HCT116 (cell line): Measurements from ENCODE around the gene HOXD8. TPM values are rescaled to one million over a fixed set of nuclear protein-coding genes. Genes with fewer than 3 reads are reported as not detected.

Source experiments
- ATAC-seq: fragments of 200-7000 bp; cut with Tn5 transposase; 2 replicates; pipeline ENCODE4 v1.9.1; 2020; ENCODE audit warnings: mild to moderate bottlenecking, moderate library complexity
- BruUV-seq: library from RNA; stranded (reverse); fragments of 400-500 nt; replicated peaks from 2 replicates; lab custom pipeline; 2021; lab: Mats Ljungman, UMichigan
- CTCF ChIA-PET: fragments of 300-600 bp; sonication (Branson Sonifier 250); formaldehyde crosslinking; loops from one replicate; lab custom pipeline; 2021; ENCODE audit warnings: antibody characterized with exemption; lab: Charles Lee
- POLR2A ChIA-PET: fragments of 300-600, 350-600 bp; sonication (Branson Sonifier 250); formaldehyde crosslinking; loops from one replicate; lab custom pipeline; 2021; ENCODE audit warnings: antibody characterized with exemption; lab: Charles Lee
- RAD21 ChIA-PET, 2 experiments: fragments of 300-600 bp; sonication (Branson Sonifier 250); formaldehyde crosslinking; loops; one replicate each; lab custom pipeline; 2023; ENCODE audit warnings: low total read pairs in 2 of 2; ENCODE audit not compliant: uncharacterized antibody in 2 of 2, unreplicated experiment in 2 of 2, low non-redundant PET in 1 of 2; lab: Charles Lee
- DNase-seq: peaks from one replicate; pipeline ENCODE4 v3.0.0-alpha.2; 2010; ENCODE audit warnings: low read depth, low spot score
- H2AFZ ChIP-seq: fragments of 200-600 bp; shearing (Covaris generic), sonication (generic); 2 replicates; pipeline ENCODE4 v1.6.1; 2017; ENCODE audit warnings: low read depth, mixed run types, mixed read lengths, antibody characterized with exemption, low read length; ENCODE audit not compliant: poor library complexity, severe bottlenecking
- H3K27ac ChIP-seq: 2 replicates; pipeline ENCODE4 v1.5.1; 2012; ENCODE audit warnings: low read depth, low read length
- H3K27me3 ChIP-seq: fragments of 200-600 bp; sonication (generic); 2 replicates; pipeline ENCODE4 v1.6.1; 2016; ENCODE audit warnings: mixed run types, low read length, mixed read lengths; ENCODE audit not compliant: insufficient read depth
- H3K36me3 ChIP-seq, 2 experiments: fragments of 200-500 bp in 1 of 2; fragments of 200-600 bp in 1 of 2; sonication (Bioruptor generic) in 1 of 2; sonication (generic) in 1 of 2; 2 replicates each; pipeline versions ENCODE4 v1.5.1 to v1.6.1; 2014 to 2016; ENCODE audit warnings: low read length in 2 of 2, inconsistent platforms in 1 of 2, mixed read lengths in 1 of 2, mixed run types in 1 of 2; ENCODE audit not compliant: insufficient read depth in 2 of 2, control insufficient read depth in 1 of 2
- H3K4me1 ChIP-seq, 2 experiments: fragments of 200-600 bp in 1 of 2; sonication (generic) in 1 of 2; 2 replicates each; pipeline versions ENCODE4 v1.5.1 to v1.6.1; 2012 to 2017; ENCODE audit warnings: low read length in 2 of 2, inconsistent platforms in 1 of 2, mild to moderate bottlenecking in 1 of 2, mixed read lengths in 1 of 2, mixed run types in 1 of 2, moderate library complexity in 1 of 2; ENCODE audit not compliant: insufficient read depth in 2 of 2, control insufficient read depth in 1 of 2
- H3K4me2 ChIP-seq: fragments of 200-600 bp; sonication (generic); 2 replicates; pipeline ENCODE4 v1.6.1; 2017; ENCODE audit warnings: mixed run types, low read length, mixed read lengths
- H3K4me3 ChIP-seq, 2 experiments: fragments of 200-600 bp in 1 of 2; sonication (generic) in 1 of 2; replicated peaks in 1 of 2; 2 replicates each; pipeline ENCODE4 v1.5.1; 2011 to 2016; ENCODE audit warnings: low read length in 2 of 2, control low read depth in 1 of 2, low read depth in 1 of 2, mild to moderate bottlenecking in 1 of 2, mixed read lengths in 1 of 2, mixed run types in 1 of 2
- H3K79me2 ChIP-seq: fragments of 200-600 bp; sonication (generic); 2 replicates; pipeline ENCODE4 v1.6.1; 2017; ENCODE audit warnings: mild to moderate bottlenecking, mixed run types, low read length, moderate library complexity, mixed read lengths; ENCODE audit not compliant: insufficient read depth
- H3K9ac ChIP-seq: fragments of 200-600 bp; sonication (generic); 2 replicates; pipeline ENCODE4 v1.6.1; 2016; ENCODE audit warnings: low read length, mixed read lengths
- H3K9me2 ChIP-seq: fragments of 200-600 bp; sonication (generic), shearing (Covaris generic); 2 replicates; pipeline ENCODE4 v1.6.1; 2017; ENCODE audit warnings: mixed run types, mild to moderate bottlenecking, moderate library complexity; ENCODE audit not compliant: insufficient read depth
- H3K9me3 ChIP-seq, 2 experiments: fragments of 200-500 bp in 1 of 2; fragments of 200-600 bp in 1 of 2; sonication (Bioruptor generic) in 1 of 2; sonication (generic) in 1 of 2; 2 replicates each; pipeline ENCODE4 v1.6.1; 2014 to 2017; ENCODE audit warnings: low read length in 2 of 2, mixed read lengths in 2 of 2, inconsistent platforms in 1 of 2, low read depth in 1 of 2, mild to moderate bottlenecking in 1 of 2, mixed run types in 1 of 2, moderate library complexity in 1 of 2; ENCODE audit not compliant: control insufficient read depth in 1 of 2, insufficient read depth in 1 of 2
- H4K20me1 ChIP-seq: fragments of 200-600 bp; sonication (generic), shearing (Covaris generic); 2 replicates; pipeline ENCODE4 v1.6.1; 2017; ENCODE audit warnings: mixed run types, mild to moderate bottlenecking, moderate library complexity; ENCODE audit not compliant: insufficient read depth
- CBX3 ChIP-seq: IDR thresholded peaks from 2 replicates; pipeline ENCODE4 v1.6.1; 2012; ENCODE audit warnings: low read depth
- EGR1 ChIP-seq: IDR thresholded peaks from 2 replicates; pipeline ENCODE4 v1.6.1; 2012; ENCODE audit warnings: low read depth
- ELF1 ChIP-seq: IDR thresholded peaks from 2 replicates; pipeline ENCODE4 v1.6.1; 2012; ENCODE audit warnings: low read depth, borderline replicate concordance
- FOSL1 ChIP-seq: IDR thresholded peaks from 2 replicates; pipeline ENCODE4 v1.6.1; 2012; ENCODE audit warnings: low read depth
- POLR2A ChIP-seq: IDR thresholded peaks from 2 replicates; pipeline ENCODE4 v1.7.0; 2011; ENCODE audit warnings: borderline replicate concordance; ENCODE audit not compliant: insufficient read depth, insufficient read length; ENCODE audit errors: extremely low read depth
- RAD21 ChIP-seq: IDR thresholded peaks from 2 replicates; pipeline ENCODE4 v1.6.1; 2012; ENCODE audit warnings: low read depth, mild to moderate bottlenecking
- SP1 ChIP-seq: IDR thresholded peaks from 2 replicates; pipeline ENCODE4 v1.6.1; 2012; ENCODE audit warnings: low read depth
- SRF ChIP-seq: IDR thresholded peaks from 2 replicates; pipeline ENCODE4 v1.6.1; 2012; ENCODE audit warnings: low read depth
- YY1 ChIP-seq: IDR thresholded peaks from 2 replicates; pipeline ENCODE4 v1.6.1; 2011; ENCODE audit warnings: low read length, low read depth, moderate library complexity, mild to moderate bottlenecking; ENCODE audit not compliant: insufficient replicate concordance; ENCODE audit errors: extremely low read depth
- ZNF274 ChIP-seq: fragments of 200-500 bp; sonication (Bioruptor generic); IDR thresholded peaks from 2 replicates; pipeline ENCODE4 v1.6.1; 2014; ENCODE audit warnings: mild to moderate bottlenecking, low read depth, low read length, inconsistent platforms
- intact Hi-C: fragments of 100-400 bp; cut with micrococcal nuclease; formaldehyde crosslinking; loops from 2 replicates; pipeline ENCODE4 v1.10.0; 2022
- total RNA-seq: library from RNA; stranded (reverse); gene quantifications from one replicate; pipeline ENCODE4 v1.2.1, GENCODE V29; 2021; ENCODE audit not compliant: unreplicated experiment
- TF ChIP-seq, protein P1 (sequence below): IDR thresholded peaks from 2 replicates; pipeline ENCODE4 v1.6.1; 2012; ENCODE audit warnings: low read depth
- TF ChIP-seq, protein P2 (sequence below): IDR thresholded peaks from 2 replicates; pipeline ENCODE4 v1.6.1; 2012

HOXD8 gene
- total RNA-seq, 1 experiment from 2014 or later = 6.0 TPM

DNA sequence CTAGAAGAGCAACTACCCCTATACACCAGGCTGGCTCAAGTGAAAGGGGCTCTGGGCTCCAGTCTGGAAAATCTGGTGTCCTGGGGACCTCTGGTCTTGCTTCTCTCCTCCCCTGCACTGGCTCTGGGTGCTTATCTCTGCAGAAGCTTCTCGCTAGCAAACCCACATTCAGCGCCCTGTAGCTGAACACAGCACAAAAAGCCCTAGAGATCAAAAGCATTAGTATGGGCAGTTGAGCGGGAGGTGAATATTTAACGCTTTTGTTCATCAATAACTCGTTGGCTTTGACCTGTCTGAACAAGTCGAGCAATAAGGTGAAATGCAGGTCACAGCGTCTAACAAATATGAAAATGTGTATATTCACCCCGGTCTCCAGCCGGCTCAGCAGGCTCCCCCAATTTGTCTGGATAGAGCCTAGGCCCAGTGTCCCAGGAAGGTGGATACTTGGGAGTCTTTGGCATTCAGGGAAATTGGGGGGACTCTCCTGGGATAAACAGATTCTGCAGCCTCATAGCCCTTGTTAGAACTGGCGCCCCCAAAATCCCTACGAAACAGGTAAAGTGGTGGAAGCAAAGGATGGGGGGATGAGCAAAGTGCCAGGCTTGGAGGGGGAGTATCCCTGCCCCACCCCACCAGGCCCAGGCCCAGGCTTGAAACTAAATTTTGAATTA is 19.4 kb downstream of the HOXD8 start:
- ChIA-PET POLR2A (no interaction called here), RAD21 (no interaction called here)
- H3K27ac ChIP-seq = no peak overlapping the region
- no peaks in the 10 kb centered on the region for H3K36me3 ChIP-seq
- no peaks in the 10 kb centered on the region for H3K9me3 ChIP-seq
- no peaks in the 10 kb centered on the region for H3K9me2 ChIP-seq
- no peak overlapping the region for H3K9ac ChIP-seq
- BruUV-seq = no TSS peak
- no peaks in the 10 kb centered on the region for H4K20me1 ChIP-seq
- no peak for DNase-seq
- TF ChIP-seq EGR1 = no peak
- no peak for TF ChIP-seq FOSL1
- TF ChIP-seq SRF = no peak
- TF ChIP-seq YY1 = no peak
- no peak for TF ChIP-seq POLR2A
- TF ChIP-seq ZNF274 = no peak
- TF ChIP-seq SP1 = no peak
- TF ChIP-seq CBX3 = no peak
- no peak for TF ChIP-seq ELF1
- TF ChIP-seq, protein P1, sequence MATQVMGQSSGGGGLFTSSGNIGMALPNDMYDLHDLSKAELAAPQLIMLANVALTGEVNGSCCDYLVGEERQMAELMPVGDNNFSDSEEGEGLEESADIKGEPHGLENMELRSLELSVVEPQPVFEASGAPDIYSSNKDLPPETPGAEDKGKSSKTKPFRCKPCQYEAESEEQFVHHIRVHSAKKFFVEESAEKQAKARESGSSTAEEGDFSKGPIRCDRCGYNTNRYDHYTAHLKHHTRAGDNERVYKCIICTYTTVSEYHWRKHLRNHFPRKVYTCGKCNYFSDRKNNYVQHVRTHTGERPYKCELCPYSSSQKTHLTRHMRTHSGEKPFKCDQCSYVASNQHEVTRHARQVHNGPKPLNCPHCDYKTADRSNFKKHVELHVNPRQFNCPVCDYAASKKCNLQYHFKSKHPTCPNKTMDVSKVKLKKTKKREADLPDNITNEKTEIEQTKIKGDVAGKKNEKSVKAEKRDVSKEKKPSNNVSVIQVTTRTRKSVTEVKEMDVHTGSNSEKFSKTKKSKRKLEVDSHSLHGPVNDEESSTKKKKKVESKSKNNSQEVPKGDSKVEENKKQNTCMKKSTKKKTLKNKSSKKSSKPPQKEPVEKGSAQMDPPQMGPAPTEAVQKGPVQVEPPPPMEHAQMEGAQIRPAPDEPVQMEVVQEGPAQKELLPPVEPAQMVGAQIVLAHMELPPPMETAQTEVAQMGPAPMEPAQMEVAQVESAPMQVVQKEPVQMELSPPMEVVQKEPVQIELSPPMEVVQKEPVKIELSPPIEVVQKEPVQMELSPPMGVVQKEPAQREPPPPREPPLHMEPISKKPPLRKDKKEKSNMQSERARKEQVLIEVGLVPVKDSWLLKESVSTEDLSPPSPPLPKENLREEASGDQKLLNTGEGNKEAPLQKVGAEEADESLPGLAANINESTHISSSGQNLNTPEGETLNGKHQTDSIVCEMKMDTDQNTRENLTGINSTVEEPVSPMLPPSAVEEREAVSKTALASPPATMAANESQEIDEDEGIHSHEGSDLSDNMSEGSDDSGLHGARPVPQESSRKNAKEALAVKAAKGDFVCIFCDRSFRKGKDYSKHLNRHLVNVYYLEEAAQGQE = no peak
- TF ChIP-seq RAD21 = no peak
- TF ChIP-seq, protein P2, sequence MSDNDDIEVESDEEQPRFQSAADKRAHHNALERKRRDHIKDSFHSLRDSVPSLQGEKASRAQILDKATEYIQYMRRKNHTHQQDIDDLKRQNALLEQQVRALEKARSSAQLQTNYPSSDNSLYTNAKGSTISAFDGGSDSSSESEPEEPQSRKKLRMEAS = no peak
- TF ChIP-seq, all 23 proteins: peak for 0
- CTCF ChIA-PET = no interaction called here
- H3K79me2 ChIP-seq = no peaks in the 10 kb centered on the region
- no peaks in the 10 kb centered on the region for H3K27me3 ChIP-seq
- intact Hi-C loops = no loop called here
- H3K4me2 ChIP-seq = no peak overlapping the region
- no peak overlapping the region for H2AFZ ChIP-seq
- no peak for ATAC-seq
- no peaks in the 10 kb centered on the region for H3K4me1 ChIP-seq
- no peak overlapping the region for H3K4me3 ChIP-seq
